PC-3 (cell line): ENCODE data around the gene WNT4. TPM values are rescaled to one million over a fixed set of nuclear protein-coding genes. Genes with fewer than 3 reads are reported as not detected.

Source experiments
- ATAC-seq: fragments of 200-7000 bp; cut with Tn5 transposase; 2 replicates; pipeline ENCODE4 v1.9.1; 2020; ENCODE audit warnings: mild to moderate bottlenecking, moderate library complexity
- BruUV-seq: library from RNA; stranded (reverse); fragments of 400-500 nt; replicated peaks from 2 replicates; lab custom pipeline; 2021; lab: Mats Ljungman, UMichigan
- CTCF ChIA-PET: fragments of 300-600 bp; sonication (Branson Sonifier 250); formaldehyde crosslinking; loops from one replicate; lab custom pipeline; 2022; ENCODE audit warnings: antibody characterized with exemption; lab: Charles Lee
- POLR2A ChIA-PET: fragments of 300-600 bp; sonication (Branson Sonifier 250); formaldehyde crosslinking; loops from one replicate; lab custom pipeline; 2022; ENCODE audit warnings: antibody characterized with exemption; ENCODE audit not compliant: unreplicated experiment; lab: Charles Lee
- DNase-seq: peaks from one replicate; pipeline ENCODE4 v3.0.0-alpha.2; 2015
- H2AFZ ChIP-seq: fragments of 300-600 bp; sonication (generic); 2 replicates; pipeline ENCODE4 v1.6.0; 2016; ENCODE audit warnings: antibody characterized with exemption, low read length
- H3F3A ChIP-seq: fragments of 300-600 bp; sonication (generic); one replicate; pipeline ENCODE4 v1.6.0; 2017; ENCODE audit warnings: antibody characterized with exemption, low read length, control low read depth, mild to moderate bottlenecking; ENCODE audit not compliant: unreplicated experiment
- H3K27ac ChIP-seq: fragments of 300-600 bp; sonication (generic); 2 replicates; pipeline ENCODE4 v1.5.1; 2016; ENCODE audit warnings: mild to moderate bottlenecking, low read length
- H3K27me3 ChIP-seq: fragments of 300-600 bp; sonication (generic); 2 replicates; pipeline ENCODE4 v1.6.1; 2016; ENCODE audit warnings: low read length, mixed read lengths
- H3K36me3 ChIP-seq: fragments of 300-600 bp; sonication (generic); 2 replicates; pipeline ENCODE4 v1.6.1; 2016; ENCODE audit warnings: low read depth, mixed run types, low read length, mixed read lengths
- H3K4me1 ChIP-seq: fragments of 300-600 bp; sonication (generic); 2 replicates; pipeline ENCODE4 v1.5.1; 2016; ENCODE audit warnings: low read length; ENCODE audit not compliant: insufficient read depth
- H3K4me2 ChIP-seq: fragments of 300-600 bp; sonication (generic); 2 replicates; pipeline ENCODE4 v1.6.0; 2016; ENCODE audit warnings: low read length
- H3K4me3 ChIP-seq: fragments of 300-600 bp; sonication (generic); 2 replicates; pipeline ENCODE4 v1.5.1; 2016; ENCODE audit warnings: mild to moderate bottlenecking, low read length, mixed read lengths
- H3K79me2 ChIP-seq: fragments of 300-600 bp; sonication (generic); 2 replicates; pipeline ENCODE4 v1.6.1; 2017; ENCODE audit warnings: low read length, mixed read lengths
- H3K9ac ChIP-seq: fragments of 300-600 bp; sonication (generic); 2 replicates; pipeline ENCODE4 v1.6.0; 2016; ENCODE audit warnings: mild to moderate bottlenecking, low read length
- H3K9me2 ChIP-seq: fragments of 300-600 bp; sonication (generic); replicated peaks from 2 replicates; pipeline ENCODE4 v1.6.1; 2016; ENCODE audit warnings: mixed run types, low read length, mixed read lengths
- H3K9me3 ChIP-seq: fragments of 300-600 bp; sonication (generic); 2 replicates; pipeline ENCODE4 v1.6.1; 2016; ENCODE audit warnings: low read length, mixed read lengths
- H4K20me1 ChIP-seq: fragments of 300-600 bp; sonication (generic); 2 replicates; pipeline ENCODE4 v1.6.1; 2016; ENCODE audit warnings: low read length, mixed read lengths
- CTCF ChIP-seq: fragments of 300-600 bp; sonication (generic); conservative IDR thresholded peaks from 2 replicates; pipeline ENCODE4 v1.5.1; 2017; ENCODE audit warnings: antibody characterized with exemption, low read depth, mild to moderate bottlenecking, low read length
- EZH2 ChIP-seq: fragments of 300-600 bp; sonication (generic); IDR thresholded peaks from one replicate; pipeline ENCODE4 v1.6.1; 2017; ENCODE audit warnings: antibody characterized with exemption, mild to moderate bottlenecking, low read length; ENCODE audit not compliant: unreplicated experiment
- EZH2phosphoT487 ChIP-seq: fragments of 300-600 bp; sonication (generic); IDR thresholded peaks from 2 replicates; pipeline ENCODE4 v1.6.1; 2018; ENCODE audit warnings: mild to moderate bottlenecking, antibody characterized with exemption, low read length, borderline replicate concordance
- intact Hi-C: fragments of 100-400 bp; cut with micrococcal nuclease; formaldehyde crosslinking; loops from 2 replicates; pipeline ENCODE4 v1.9.0; 2023
- total RNA-seq: library from RNA; depleted of rRNA; stranded (reverse); fragments of >200 nt; gene quantifications from 2 replicates; pipeline ENCODE4 v1.2.3, GENCODE V29; 2014

The WNT4 gene
- total RNA-seq, 1 experiment from 2014 or later, result 0.51 TPM

GRCh38 chr1:22088331-22088730 is 54.6 kb downstream of the WNT4 start:
- ChIA-PET POLR2A (no interaction called here), CTCF (no interaction called here)
- TF ChIP-seq EZH2 (no peak), EZH2phosphoT487 (no peak), CTCF (no peak)
- no TSS peak for BruUV-seq
- intact Hi-C loops, result no loop called here
- Histone ChIP-seq H3K4me3 (no peak overlapping the region), H3K27me3 (no peaks in the 10 kb centered on the region), H3K36me3 (peaks cover 72% of the 10 kb centered on the region), H2AFZ (no peak overlapping the region), H3K4me2 (no peak overlapping the region), H3K27ac (no peak overlapping the region), H3K9ac (no peak overlapping the region), H4K20me1 (peaks cover 62% of the 10 kb centered on the region), H3K9me3 (no peaks in the 10 kb centered on the region), H3F3A (peaks cover 5% of the 10 kb centered on the region), H3K79me2 (peaks cover 88% of the 10 kb centered on the region), H3K4me1 (no peaks in the 10 kb centered on the region), H3K9me2 (no peaks in the 10 kb centered on the region)
- DNase-seq (no peak), ATAC-seq (no peak)

GRCh38 chr1:22080191-22080590 is 62.7 kb downstream of the WNT4 start:
- ChIA-PET CTCF (no interaction called here), POLR2A (interaction anchor here (0.7 kb wide), 1 partner anchor 12 kb away, joined by 4 read pairs; no protein-coding TSS in a partner anchor)
- Histone ChIP-seq H3F3A (no peaks in the 10 kb centered on the region), H3K36me3 (peaks cover 41% of the 10 kb centered on the region), H3K27me3 (no peaks in the 10 kb centered on the region), H2AFZ (no peak overlapping the region), H3K4me2 (no peak overlapping the region), H3K79me2 (peaks cover 92% of the 10 kb centered on the region), H4K20me1 (peaks cover 60% of the 10 kb centered on the region), H3K9ac (no peak overlapping the region), H3K4me1 (no peaks in the 10 kb centered on the region), H3K9me3 (no peaks in the 10 kb centered on the region), H3K27ac (no peak overlapping the region), H3K9me2 (no peaks in the 10 kb centered on the region), H3K4me3 (no peak overlapping the region)
- DNase-seq (no peak), ATAC-seq (no peak)
- TF ChIP-seq EZH2phosphoT487 (no peak), EZH2 (no peak), CTCF (no peak)
- intact Hi-C loops, result no loop called here
- no TSS peak for BruUV-seq

GRCh38 chr1:22078133-22078532 is 64.8 kb downstream of the WNT4 start:
- no peak for DNase-seq
- ATAC-seq, result no peak
- Histone ChIP-seq H3K27ac (no peak overlapping the region), H3K27me3 (no peaks in the 10 kb centered on the region), H3F3A (no peaks in the 10 kb centered on the region), H3K4me3 (no peak overlapping the region), H4K20me1 (peaks cover 76% of the 10 kb centered on the region), H3K9me3 (no peaks in the 10 kb centered on the region), H3K36me3 (peaks cover 32% of the 10 kb centered on the region), H3K4me2 (no peak overlapping the region), H3K79me2 (peaks cover 92% of the 10 kb centered on the region), H3K4me1 (no peaks in the 10 kb centered on the region), H2AFZ (no peak overlapping the region), H3K9me2 (no peaks in the 10 kb centered on the region), H3K9ac (no peak overlapping the region)
- ChIA-PET CTCF (no interaction called here), POLR2A (no interaction called here)
- BruUV-seq, result no TSS peak
- intact Hi-C loops, result no loop called here
- TF ChIP-seq EZH2phosphoT487 (no peak), EZH2 (no peak), CTCF (no peak)
